NCI-H2171 (cell line): ENCODE data around the gene MINDY4B.

Experiments
- DNase-seq: peaks from one replicate; lab custom pipeline; 2025; lab: John Stamatoyannopoulos, UW

Gene MINDY4B

DNA sequence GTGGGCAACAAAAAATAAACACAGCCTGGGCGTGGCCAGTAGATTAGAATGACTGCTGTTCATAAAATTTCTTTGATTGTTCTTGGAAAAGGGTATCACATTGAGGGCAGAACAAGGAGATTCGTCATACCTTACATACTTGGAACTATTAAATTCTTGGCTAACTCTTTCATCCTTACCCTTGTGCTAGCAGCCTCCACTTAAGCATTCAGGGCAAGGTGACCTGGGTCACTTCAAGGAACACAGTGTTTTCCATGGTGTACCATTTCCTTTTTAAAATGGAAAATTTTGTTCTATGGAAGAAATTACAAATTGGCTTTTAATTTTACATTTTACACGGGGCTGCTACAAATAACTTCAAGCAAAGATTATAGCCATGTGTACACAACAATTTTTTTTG is 60.8 kb downstream of the MINDY4B start:
- DNase-seq, result no peak

DNA sequence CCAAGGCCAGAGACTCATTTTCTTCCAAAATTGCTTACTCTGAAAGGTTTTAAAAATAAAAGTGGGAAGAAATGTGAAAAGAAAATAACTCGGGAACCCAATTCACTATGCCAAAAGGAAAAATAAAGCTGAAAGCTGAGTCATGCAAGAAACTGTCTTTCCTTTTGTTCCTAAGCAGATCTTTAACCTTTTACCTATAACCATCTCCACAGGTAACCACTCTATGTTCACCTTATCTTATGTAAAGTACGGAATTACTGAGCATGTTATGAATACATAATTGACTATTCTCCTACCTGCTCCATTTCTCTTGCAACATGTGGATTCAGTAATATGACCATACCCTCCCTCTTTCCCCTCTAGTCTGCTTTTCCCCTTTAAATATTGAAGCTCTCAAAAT is 62.0 kb downstream of the MINDY4B start:
- DNase-seq, result no peak

DNA sequence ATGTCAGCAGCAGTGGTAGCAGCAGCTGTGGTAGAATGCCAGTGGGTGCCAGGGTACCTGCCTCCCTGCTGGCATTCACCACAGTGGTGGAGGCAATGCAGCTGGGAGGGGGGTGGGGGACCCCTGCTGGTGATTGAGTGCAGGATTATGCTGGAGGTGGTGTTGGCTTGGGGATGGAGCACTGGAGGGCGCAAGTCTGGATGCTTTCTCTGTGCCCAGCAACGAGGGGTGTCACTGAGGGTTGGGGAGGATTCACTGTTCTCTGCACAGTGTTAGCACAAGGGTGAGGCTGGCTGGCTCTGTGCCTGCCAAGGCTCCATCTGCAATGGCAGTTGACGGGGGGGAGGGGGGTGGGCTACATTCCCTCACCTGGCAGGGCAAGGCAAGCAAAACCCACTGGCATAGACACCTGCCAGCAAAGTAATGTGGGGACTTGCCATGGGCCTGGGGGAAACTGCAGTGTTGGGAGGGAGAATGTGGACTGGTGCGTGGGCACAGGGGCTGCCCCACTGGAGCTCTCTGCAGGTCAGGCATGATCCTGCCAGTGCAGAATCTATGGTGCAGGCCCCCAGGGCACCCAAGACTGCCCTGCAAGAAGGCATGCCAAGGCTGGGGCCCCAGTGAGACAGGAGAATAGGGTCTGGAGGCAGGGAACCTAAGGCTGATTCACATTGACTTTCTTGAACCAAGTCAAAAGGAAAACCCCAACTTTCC is 64.3 kb downstream of the MINDY4B start:
- DNase-seq, result no peak

DNA sequence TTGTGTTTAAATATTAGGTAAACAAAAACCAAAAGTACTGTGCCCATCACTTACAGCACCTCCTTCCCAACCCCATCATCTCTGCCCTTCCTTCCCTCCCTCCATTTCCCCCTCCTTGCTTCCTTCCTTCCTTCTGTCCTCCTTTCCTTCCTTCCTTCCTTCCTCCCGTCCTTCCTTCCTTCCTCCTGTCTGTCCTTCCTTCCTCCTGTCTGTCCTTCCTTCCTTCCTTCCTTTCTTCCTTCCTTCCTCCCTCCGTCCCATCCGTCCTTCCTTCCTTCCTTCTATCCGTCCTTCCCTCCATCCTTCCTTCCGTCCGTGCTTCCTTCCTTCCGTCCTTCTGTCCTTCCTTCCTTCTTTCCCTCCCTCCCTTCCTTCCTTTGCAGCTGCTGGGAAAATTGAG is 74.5 kb downstream of the MINDY4B start:
- DNase-seq, result no peak

GRCh38 chr3:150830094-150830681 is 75.1 kb downstream of the MINDY4B start:
- no peak for DNase-seq

DNA sequence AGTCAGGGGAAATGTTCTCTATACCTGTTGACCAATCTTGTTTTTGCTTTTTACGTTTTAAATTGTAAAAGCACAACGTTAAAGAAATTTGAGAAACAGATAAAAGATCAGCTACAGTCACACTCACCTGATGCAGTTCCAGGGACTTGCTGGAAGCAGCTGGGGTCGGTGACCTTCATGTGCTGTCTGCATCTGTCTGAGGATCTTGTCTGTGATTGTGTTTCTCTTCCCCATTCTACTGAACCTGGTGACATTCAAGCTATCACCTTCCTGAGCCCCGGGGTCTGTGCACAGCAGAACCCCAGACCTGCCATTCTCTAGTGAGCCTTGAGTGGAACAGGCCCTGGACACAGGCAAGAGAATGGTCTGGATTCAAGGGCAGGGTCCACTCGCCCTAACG is 75.8 kb downstream of the MINDY4B start:
- DNase-seq, result no peak

DNA sequence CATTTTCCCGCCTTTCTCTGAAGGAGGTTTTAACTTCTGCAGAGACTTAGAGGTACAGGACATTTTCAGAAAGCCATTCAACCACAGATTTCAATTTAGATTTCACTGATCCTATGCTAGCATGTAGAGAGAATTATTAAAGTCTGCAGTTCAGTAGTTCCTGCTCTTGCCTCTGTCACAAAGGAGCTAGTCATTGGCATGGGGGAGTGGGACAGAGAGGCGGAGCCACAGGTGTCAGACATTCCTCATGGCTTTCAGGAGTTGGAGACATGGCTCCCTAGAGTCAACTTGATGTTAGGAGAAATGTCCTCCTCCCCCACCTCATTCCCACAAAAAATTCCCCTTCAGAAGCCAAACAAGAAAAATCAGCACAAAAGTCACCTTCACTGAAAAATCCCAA is 76.2 kb downstream of the MINDY4B start:
- DNase-seq, result no peak

DNA sequence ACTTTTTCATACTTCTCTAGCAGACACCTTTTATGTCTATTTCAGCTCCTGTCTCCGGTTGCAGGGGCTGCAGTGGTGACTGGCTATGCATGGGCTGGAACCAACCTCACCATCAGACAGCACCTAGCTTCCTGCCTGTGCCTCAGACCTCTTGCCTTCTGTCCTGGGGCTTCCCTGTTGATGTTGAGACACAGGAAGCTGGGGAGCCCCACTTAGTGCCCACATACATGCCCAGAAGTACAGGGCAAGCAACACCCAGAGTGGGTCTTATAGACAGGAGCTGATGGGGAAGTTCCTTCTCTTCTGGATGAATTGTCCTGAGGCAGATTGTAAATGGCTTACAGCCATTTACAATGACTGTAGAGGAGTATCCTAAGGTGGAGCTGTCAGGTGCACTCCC is 77.0 kb downstream of the MINDY4B start:
- DNase-seq, result no peak

DNA sequence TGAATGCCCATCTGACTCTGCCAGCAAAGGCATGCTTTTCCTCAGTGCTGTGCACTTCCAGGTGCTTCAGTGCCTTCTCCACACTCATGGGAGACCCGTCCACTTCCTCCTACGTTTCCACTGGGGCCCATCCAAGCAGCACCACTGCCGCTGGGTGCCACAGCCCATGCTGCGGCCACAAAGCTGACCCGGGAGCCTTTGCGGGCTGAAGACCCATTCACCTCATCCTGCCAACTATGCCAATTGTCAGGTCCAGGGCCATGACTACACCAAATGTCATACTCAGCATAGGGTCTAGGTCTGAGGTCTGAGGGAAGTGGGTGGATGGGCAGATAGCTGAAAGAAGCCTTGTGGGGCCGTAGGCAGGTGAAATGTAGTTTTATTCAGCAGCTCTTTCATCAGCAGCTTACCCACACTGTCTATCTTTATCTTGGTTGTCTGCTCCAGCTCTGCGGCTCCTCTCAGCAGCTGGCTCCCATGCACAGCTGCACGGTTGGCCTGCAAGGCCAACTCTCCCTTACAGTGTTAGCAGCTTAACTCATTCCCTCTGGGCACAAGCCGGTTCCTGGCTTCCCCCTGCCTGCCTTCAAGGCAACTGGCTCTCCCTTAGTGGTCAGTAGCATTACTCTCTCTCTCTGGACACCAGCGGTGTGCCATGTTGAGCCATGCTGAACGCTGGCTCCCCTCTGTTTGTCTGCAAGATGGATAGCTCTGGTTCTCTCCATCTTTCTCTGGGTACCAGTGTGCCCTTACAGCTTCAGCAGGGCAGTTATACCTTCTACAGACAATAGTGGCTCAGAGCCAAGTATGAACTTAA is 78.6 kb downstream of the MINDY4B start:
- DNase-seq, result no peak

- no peak for DNase-seq
These were observed 79.3 kb downstream of the MINDY4B start for GRCh38 chr3:150825916-150826377.

- DNase-seq, result no peak
These were observed 79.9 kb downstream of the MINDY4B start for GRCh38 chr3:150825192-150825915.

GRCh38 chr3:150823277-150823676 is 82.0 kb downstream of the MINDY4B start:
- no peak for DNase-seq

- DNase-seq, result no peak
These were observed 82.6 kb downstream of the MINDY4B start for GRCh38 chr3:150822636-150823035.
